Right atrium auricular region (tissue), 2 donors: ENCODE data around the gene ZNF136. TPM values are rescaled to one million over a fixed set of nuclear protein-coding genes. Genes with fewer than 3 reads are reported as not detected.

Experiments
- DNase-seq: peaks from one replicate; pipeline ENCODE4 v3.0.0-alpha.2; 2019; ENCODE audit warnings: low spot score
- H3K27ac ChIP-seq, 2 donors: fragments of 200-600 bp; sonication (generic); 1 replicate in 1 of 2; 2 replicates in 1 of 2; pipeline ENCODE4 v1.5.1; 2016 to 2019
- H3K27me3 ChIP-seq, 2 donors: fragments of 200-600 bp; sonication (generic); one replicate each; pipeline versions ENCODE4 v1.5.1 to v1.6.0; 2017 to 2019
- H3K36me3 ChIP-seq: fragments of 200-600 bp; sonication (generic); one replicate; pipeline ENCODE4 v1.5.1; 2016
- H3K4me1 ChIP-seq, 2 donors: fragments of 200-600 bp; sonication (generic); one replicate each; pipeline versions ENCODE4 v1.5.1 to v1.6.0; 2017 to 2019
- H3K4me3 ChIP-seq, 2 donors: fragments of 200-600 bp; sonication (generic); 1 replicate in 1 of 2; 2 replicates in 1 of 2; pipeline ENCODE4 v1.5.1; 2017 to 2019; ENCODE audit warnings: mild to moderate bottlenecking in 1 of 2, moderate library complexity in 1 of 2
- H3K9me3 ChIP-seq, 2 donors: fragments of 200-600 bp; sonication (generic); one replicate each; pipeline ENCODE4 v1.5.1; 2019
- CTCF ChIP-seq, 2 donors: fragments of 200-600 bp; sonication (generic); IDR thresholded peaks; one replicate each; pipeline ENCODE4 v1.5.1; 2019; ENCODE audit warnings: antibody characterized with exemption in 2 of 2
- total RNA-seq, 2 donors: library from RNA; depleted of rRNA; stranded (reverse); fragments of >200 nt; gene quantifications; one replicate each; pipeline ENCODE4 v1.1.0, GENCODE V29; 2016

Gene ZNF136
- total RNA-seq, 2 donors from 2014 or later, result 3.2 to 3.6 TPM

- no peak for DNase-seq
- H3K9me3 ChIP-seq, result peaks cover 0 to 16% of the 10 kb centered on the region in 2 donors
- H3K4me1 ChIP-seq, result peaks cover 0 to 22% of the 10 kb centered on the region in 2 donors
- peak in 1 of 2 donors; percentile 47 for TF ChIP-seq CTCF (IDR thresholded peaks at IDR 0.05)
- H3K27me3 ChIP-seq, result no peaks in the 10 kb centered on the region
- no peak overlapping the region for H3K27ac ChIP-seq
- H3K4me3 ChIP-seq, result no peak overlapping the region
- peaks cover 33% of the 10 kb centered on the region for H3K36me3 ChIP-seq
Observed at GRCh38 chr19:12137221-12137940, 25.5 kb upstream of the ZNF136 start.

GRCh38 chr19:12139269-12139668, 23.6 kb upstream of the ZNF136 start:
- no peak for TF ChIP-seq CTCF (IDR thresholded peaks at IDR 0.05)
- Histone ChIP-seq H3K27me3 (no peaks in the 10 kb centered on the region), H3K36me3 (peaks cover 14% of the 10 kb centered on the region), H3K4me1 (peaks cover 0 to 22% of the 10 kb centered on the region in 2 donors), H3K27ac (peak overlapping the region in 1 of 2 donors; percentile 85), H3K4me3 (peak overlapping the region; percentile 77 to 94), H3K9me3 (no peaks in the 10 kb centered on the region)
- DNase-seq, result no peak

- H3K4me1 ChIP-seq, result peaks cover 0 to 22% of the 10 kb centered on the region in 2 donors
- H3K9me3 ChIP-seq, result no peaks in the 10 kb centered on the region
- TF ChIP-seq CTCF (IDR thresholded peaks at IDR 0.05), result no peak
- DNase-seq, result peak; percentile 98
- H3K4me3 ChIP-seq, result peak within 1 kb of the TSS; percentile 77 to 94
- peaks cover 12% of the 10 kb centered on the region for H3K36me3 ChIP-seq
- H3K27me3 ChIP-seq, result no peaks in the 10 kb centered on the region
- H3K27ac ChIP-seq, result peak within 1 kb of the TSS; percentile 82 to 85
Observed at GRCh38 chr19:12139885-12140544, 22.9 kb upstream of the ZNF136 start, which contains the start of gene ZNF20. Gene ZNF20, minus strand, starts transcription at chr19:12140350. Its CDS starts 168 bp downstream, at chr19:12140182.

- H3K9me3 ChIP-seq, result peaks cover 0 to 3% of the 10 kb centered on the region in 2 donors
- DNase-seq, result peak; percentile 89
- H3K36me3 ChIP-seq, result peaks cover 13% of the 10 kb centered on the region
- H3K27me3 ChIP-seq, result no peaks in the 10 kb centered on the region
- TF ChIP-seq CTCF (IDR thresholded peaks at IDR 0.05), result peak; percentile 84 to 97
- H3K4me3 ChIP-seq, result peak overlapping the region; percentile 77 to 94
- H3K4me1 ChIP-seq, result peaks cover 0 to 22% of the 10 kb centered on the region in 2 donors
- peak overlapping the region; percentile 82 to 85 for H3K27ac ChIP-seq
Observed at GRCh38 chr19:12140545-12141404, 22.1 kb upstream of the ZNF136 start.

- Histone ChIP-seq H3K27ac (no peak overlapping the region), H3K36me3 (peaks cover 19% of the 10 kb centered on the region), H3K9me3 (peaks cover 0 to 3% of the 10 kb centered on the region in 2 donors), H3K4me3 (no peak overlapping the region), H3K4me1 (peaks cover 0 to 22% of the 10 kb centered on the region in 2 donors), H3K27me3 (no peaks in the 10 kb centered on the region)
- no peak for DNase-seq
- peak in 1 of 2 donors; percentile 4 for TF ChIP-seq CTCF (IDR thresholded peaks at IDR 0.05)
Observed at GRCh38 chr19:12141405-12141736, 21.5 kb upstream of the ZNF136 start.
